ENCODE data around the gene FRS3.

Gene FRS3

GRCh38 chr6:41798901-41799558 lies 19.3 kb upstream of the FRS3 start:
- Histone ChIP-seq H3K36me3 (ENCODE audit: insufficient read depth, low read length) (peaks cover 59% of the 10 kb centered on the region; the same call in 1 of the 2 replicates), H3K4me3 (ENCODE audit: low read length, poor library complexity, severe bottlenecking) (no peak overlapping the region), H4K20me1 (ENCODE audit: insufficient read depth, low read length, poor library complexity, severe bottlenecking) (no peaks in the 10 kb centered on the region), H3K9me3 (ENCODE audit: insufficient read depth, low read depth, low read length) (no peaks in the 10 kb centered on the region), H3F3A (ENCODE audit: low read depth) (no peaks in the 10 kb centered on the region), H3K4me1 (ENCODE audit: insufficient read depth, low read length, poor library complexity, severe bottlenecking) (no peaks in the 10 kb centered on the region), H2AFZ (ENCODE audit: low read length) (no peak overlapping the region), H3K9ac (ENCODE audit: low read depth, low read length, poor library complexity, severe bottlenecking) (no peak overlapping the region), H3K4me2 (ENCODE audit: low read depth, low read length, poor library complexity, severe bottlenecking) (no peak overlapping the region), H3K27me3 (ENCODE audit: insufficient read depth, low read length, poor library complexity, severe bottlenecking) (no peaks in the 10 kb centered on the region), H3K79me2 (ENCODE audit: insufficient read depth, low read length) (no peaks in the 10 kb centered on the region), H3K9me2 (replicated peaks; ENCODE audit: low read depth, low read length) (no peaks in the 10 kb centered on the region)
- no peak for TF ChIP-seq CTCF (conservative IDR thresholded peaks at IDR 0.05; ENCODE audit: low read length)
- no peak for TF ChIP-seq EZH2phosphoT487 (IDR thresholded peaks at IDR 0.05; ENCODE audit: borderline replicate concordance)

- Histone ChIP-seq H3K9me2 (replicated peaks; ENCODE audit: low read depth, low read length) (no peaks in the 10 kb centered on the region), H3K27me3 (ENCODE audit: insufficient read depth, low read length, poor library complexity, severe bottlenecking) (no peaks in the 10 kb centered on the region), H3K9me3 (ENCODE audit: insufficient read depth, low read depth, low read length) (no peaks in the 10 kb centered on the region), H3K4me3 (ENCODE audit: low read length, poor library complexity, severe bottlenecking) (no peak overlapping the region), H3K9ac (ENCODE audit: low read depth, low read length, poor library complexity, severe bottlenecking) (no peak overlapping the region), H3K4me2 (ENCODE audit: low read depth, low read length, poor library complexity, severe bottlenecking) (no peak overlapping the region), H2AFZ (ENCODE audit: low read length) (no peak overlapping the region), H3K79me2 (ENCODE audit: insufficient read depth, low read length) (no peaks in the 10 kb centered on the region), H3K36me3 (ENCODE audit: insufficient read depth, low read length) (peaks cover 66% of the 10 kb centered on the region; the same call in 1 of the 2 replicates), H4K20me1 (ENCODE audit: insufficient read depth, low read length, poor library complexity, severe bottlenecking) (peaks cover under 1% of the 10 kb centered on the region), H3F3A (ENCODE audit: low read depth) (no peaks in the 10 kb centered on the region), H3K4me1 (ENCODE audit: insufficient read depth, low read length, poor library complexity, severe bottlenecking) (no peaks in the 10 kb centered on the region)
- TF ChIP-seq CTCF (conservative IDR thresholded peaks at IDR 0.05; ENCODE audit: low read length) (no peak), EZH2phosphoT487 (IDR thresholded peaks at IDR 0.05; ENCODE audit: borderline replicate concordance) (no peak)
These were observed 16.8 kb upstream of the FRS3 start for GRCh38 chr6:41796474-41796873.

DNA sequence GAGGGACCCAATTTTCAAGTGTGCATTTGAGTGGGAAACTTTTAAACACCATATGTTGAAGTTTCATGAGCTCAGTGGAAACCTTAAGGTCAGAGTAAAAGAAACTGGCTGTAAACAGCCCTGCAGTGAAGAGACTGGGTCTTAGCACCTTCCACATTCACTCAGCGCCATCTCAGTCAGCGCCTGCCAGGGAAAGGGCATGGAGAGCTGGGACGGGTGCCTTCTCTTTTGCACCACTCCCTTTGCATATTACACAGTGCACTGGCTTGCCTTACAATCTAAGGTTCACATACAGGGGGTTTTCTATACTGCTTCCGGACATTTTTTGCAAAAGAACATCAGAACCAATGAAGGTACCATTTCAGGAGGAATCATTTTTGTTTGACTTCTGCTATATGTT lies 12.3 kb upstream of the FRS3 start:
- no peak overlapping the region for H3K9ac ChIP-seq (ENCODE audit: low read depth, low read length, poor library complexity, severe bottlenecking)
- H4K20me1 ChIP-seq (ENCODE audit: insufficient read depth, low read length, poor library complexity, severe bottlenecking), result peaks cover 20% of the 10 kb centered on the region
- no peak overlapping the region for H3K4me3 ChIP-seq (ENCODE audit: low read length, poor library complexity, severe bottlenecking)
- H3K9me2 ChIP-seq (replicated peaks; ENCODE audit: low read depth, low read length), result no peaks in the 10 kb centered on the region
- no peaks in the 10 kb centered on the region for H3K9me3 ChIP-seq (ENCODE audit: insufficient read depth, low read depth, low read length)
- H3F3A ChIP-seq (ENCODE audit: low read depth), result no peaks in the 10 kb centered on the region
- H3K79me2 ChIP-seq (ENCODE audit: insufficient read depth, low read length), result peaks cover 32% of the 10 kb centered on the region
- H3K27me3 ChIP-seq (ENCODE audit: insufficient read depth, low read length, poor library complexity, severe bottlenecking), result no peaks in the 10 kb centered on the region
- TF ChIP-seq EZH2phosphoT487 (IDR thresholded peaks at IDR 0.05; ENCODE audit: borderline replicate concordance), result no peak
- no peak for TF ChIP-seq CTCF (conservative IDR thresholded peaks at IDR 0.05; ENCODE audit: low read length)
- H2AFZ ChIP-seq (ENCODE audit: low read length), result no peak overlapping the region
- peaks cover 13% of the 10 kb centered on the region for H3K4me1 ChIP-seq (ENCODE audit: insufficient read depth, low read length, poor library complexity, severe bottlenecking)
- peaks cover 46% of the 10 kb centered on the region for H3K36me3 ChIP-seq (ENCODE audit: insufficient read depth, low read length)
- H3K4me2 ChIP-seq (ENCODE audit: low read depth, low read length, poor library complexity, severe bottlenecking), result no peak overlapping the region
